Stimulated activated CD8-positive, alpha-beta memory T cell treated with anti-CD3 and anti-CD28 coated beads, Interleukin-15, amount 100 ng/mL, for 24 hours (primary cell): Measurements from ENCODE around the gene RSPO3.
"Not testable (repeated sequence)": the region's sequence is repeated elsewhere in the genome, so short reads cannot be mapped to it uniquely, and the experiment has no call there.

Source experiments
- DNase-seq: peaks from one replicate; pipeline ENCODE4 v3.0.0-alpha.2; 2020; ENCODE audit warnings: low read depth

RSPO3 gene

GRCh38 chr6:127206531-127207095, 88.1 kb downstream of the RSPO3 start:
- DNase-seq, result no peak

DNA sequence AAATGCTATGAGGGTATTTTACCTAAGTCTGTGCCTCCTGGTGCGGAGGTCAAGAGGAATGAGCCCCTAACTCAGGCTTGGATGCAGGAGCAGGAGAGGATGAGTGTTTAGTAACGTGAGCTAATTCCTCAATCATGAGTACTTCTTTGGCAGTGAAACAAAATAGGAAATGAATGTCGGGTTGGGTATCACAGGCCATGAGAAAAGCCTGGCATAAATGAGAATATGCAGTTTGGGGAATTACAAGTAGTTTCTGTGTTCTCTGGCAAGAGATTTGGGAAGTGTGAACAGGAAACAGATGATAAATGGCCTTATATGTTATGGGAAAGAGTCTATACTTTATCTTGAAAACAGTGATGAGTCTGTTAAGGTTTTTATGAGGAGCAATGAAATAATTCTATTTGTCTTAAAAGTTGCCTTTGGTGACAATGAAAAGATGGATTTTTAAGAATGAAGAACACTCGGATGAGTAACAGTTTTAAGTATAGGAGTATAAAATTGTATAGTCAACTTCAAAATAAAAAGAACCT, 89.2 kb downstream of the RSPO3 start:
- no peak for DNase-seq

DNA sequence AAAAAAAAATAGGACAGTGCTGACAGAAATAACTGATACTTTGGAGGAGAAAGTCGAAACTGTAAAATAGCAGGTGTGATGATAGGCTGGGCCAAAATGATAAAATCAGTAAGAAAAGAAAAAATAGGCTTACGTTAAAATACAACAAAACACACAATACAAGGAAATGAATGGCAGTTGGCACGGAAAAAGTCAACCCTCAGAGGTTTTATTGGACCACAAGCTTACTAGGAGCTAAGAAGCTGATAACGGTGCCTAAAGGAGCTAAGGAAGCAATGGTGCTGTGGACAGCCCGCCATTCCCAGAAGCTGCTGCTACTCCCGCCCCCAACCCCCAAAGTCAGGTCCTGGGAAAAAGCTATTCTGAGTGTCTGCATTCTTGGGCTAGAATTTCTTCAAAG, 92.3 kb downstream of the RSPO3 start:
- no peak for DNase-seq

DNA sequence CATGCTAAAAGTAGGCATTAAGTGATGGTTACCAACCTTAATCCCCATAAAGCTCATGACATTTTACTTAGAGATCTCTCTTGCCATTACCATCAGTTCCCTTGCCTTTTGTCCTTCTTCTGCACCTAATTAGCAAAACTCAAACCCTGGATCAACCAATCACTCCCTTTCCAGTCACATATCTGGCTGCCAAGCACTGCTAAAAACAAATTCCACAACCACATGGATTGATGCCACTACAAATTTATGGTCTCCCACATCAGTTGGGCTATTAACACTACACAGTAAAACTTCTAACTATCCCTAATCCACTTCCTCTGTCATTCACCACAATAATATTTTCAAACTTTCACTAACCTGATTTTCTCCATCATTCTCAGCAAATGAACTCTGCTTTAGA, 93.9 kb downstream of the RSPO3 start:
- no peak for DNase-seq

GRCh38 chr6:127214032-127214431, 95.6 kb downstream of the RSPO3 start:
- not testable (repeated sequence) for DNase-seq

- DNase-seq, result not testable (repeated sequence)
Observed at GRCh38 chr6:127214531-127214930, 96.1 kb downstream of the RSPO3 start.

DNA sequence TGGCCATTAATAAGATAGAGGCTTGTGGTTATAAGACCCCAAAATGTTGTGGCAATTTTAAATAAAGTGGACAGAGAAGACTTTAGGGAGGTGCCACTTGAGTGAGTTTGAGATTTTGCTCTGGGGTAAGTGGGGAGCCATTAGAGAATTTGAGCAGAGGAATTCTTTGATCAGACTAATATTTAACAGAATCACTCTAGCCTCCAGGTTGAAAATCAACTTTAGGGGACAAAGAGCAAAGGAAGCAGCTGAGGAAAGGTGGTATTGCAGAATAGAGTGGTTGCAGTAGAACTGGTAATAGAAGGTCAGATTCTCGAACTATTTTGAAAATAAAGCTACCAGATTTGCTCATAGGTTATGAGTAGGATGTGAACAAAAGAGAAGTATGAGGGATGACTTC, 97.5 kb downstream of the RSPO3 start:
- DNase-seq, result no peak

DNA sequence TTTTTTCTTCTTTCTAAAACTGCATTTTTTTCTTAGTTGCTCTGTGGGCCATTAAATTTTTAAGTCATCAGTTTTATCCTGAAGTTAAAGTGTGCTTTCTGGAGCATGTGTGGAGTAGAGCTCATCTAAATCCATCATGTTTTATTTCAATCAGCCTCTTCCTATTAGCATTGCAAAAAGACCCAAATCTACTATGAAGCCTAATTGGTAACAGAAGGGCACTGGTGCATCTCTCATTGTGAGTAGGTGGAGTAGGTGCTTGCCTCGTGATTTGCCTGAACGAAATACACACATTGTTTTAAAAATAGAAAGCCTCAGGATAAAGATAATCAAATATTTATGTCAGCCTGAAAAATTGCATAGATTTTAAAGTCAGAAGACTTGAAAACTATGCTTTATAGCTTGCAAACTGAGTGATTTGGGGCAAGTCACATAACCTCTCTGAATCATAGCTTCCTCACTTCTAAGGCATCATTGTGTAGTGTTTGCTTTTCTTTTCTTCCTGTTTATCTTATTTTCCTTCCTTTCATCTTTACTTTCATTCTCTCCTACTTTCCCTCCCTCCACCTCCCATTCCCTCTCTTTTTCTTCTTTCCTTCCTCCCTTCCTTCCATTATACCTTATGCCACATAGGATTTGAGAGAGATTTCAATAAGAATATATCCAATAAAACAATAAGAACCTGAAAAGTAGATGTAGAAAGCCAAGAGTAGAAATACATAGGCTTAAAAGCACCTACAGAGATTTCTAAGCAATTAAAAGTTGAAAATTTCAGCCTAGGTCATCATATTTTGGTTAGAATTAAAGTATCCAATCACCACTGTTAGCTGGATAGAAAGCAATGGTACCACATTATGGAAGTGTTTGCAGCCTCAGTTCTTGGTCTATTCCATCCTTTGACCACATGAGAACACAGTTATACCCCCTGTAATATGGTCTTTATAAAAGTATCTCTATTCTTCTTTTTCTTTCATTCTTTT, 98.6 kb downstream of the RSPO3 start:
- no peak for DNase-seq

- no peak for DNase-seq
Observed at GRCh38 chr6:127219869-127220268, 101.4 kb downstream of the RSPO3 start.

DNA sequence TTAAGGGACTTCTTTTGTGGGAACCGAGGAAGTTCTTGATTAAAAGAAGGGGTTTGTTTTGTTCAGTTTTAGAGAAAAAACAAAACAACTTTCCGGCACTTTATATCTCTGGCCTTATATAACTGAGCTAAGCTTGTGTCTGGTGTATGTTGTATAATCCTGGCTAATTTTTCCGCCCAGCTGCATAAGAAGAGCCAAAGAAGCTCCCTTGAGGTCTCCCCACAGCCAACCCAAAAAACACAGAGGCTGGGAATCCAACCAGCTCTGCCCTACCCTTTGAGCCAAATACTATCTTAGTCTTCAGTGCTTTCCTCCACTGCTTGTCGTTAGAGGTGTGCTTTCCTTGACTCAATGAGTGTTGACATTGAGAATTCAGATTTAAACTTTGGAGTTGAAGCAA, 102.7 kb downstream of the RSPO3 start:
- no peak for DNase-seq

DNA sequence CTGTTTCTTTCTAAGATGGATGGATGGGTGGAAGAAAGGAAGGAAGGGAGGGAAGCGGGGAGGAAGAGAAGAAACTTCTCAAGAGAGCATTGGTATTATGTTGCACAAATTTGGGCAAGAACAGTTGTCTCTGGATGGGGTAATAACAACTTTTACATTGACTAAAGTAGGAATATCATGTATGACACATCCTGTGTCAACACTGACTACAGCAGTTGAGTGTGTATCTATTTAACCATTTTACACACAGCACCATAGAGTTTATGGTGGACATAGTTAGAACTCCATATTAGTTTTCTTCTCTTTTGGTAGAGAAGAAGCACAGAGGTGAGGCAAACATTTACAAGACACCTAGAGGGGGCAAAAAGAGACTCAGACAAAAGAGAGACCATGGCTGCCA, 103.9 kb downstream of the RSPO3 start:
- no peak for DNase-seq

DNA sequence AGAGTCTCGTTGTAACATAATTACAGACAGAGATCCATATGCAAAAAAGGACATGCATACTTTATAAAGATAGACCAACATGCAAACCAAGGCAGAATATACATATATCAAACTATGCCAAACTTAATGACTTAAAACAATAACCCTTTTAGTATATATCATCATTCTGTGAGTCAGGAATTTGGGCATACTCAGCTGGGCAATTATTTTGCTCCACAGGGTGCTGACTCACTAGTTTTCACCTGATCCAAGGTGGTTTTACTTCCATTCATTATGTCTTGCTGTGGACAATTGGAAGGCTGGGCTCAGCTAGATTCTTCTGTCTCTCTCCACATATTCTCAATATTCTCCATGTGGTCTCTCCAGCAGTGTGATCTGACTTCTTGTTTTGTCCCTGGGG, 107.0 kb downstream of the RSPO3 start:
- DNase-seq, result no peak

- DNase-seq, result not testable (repeated sequence)
Observed at GRCh38 chr6:127233819-127234218, 115.3 kb downstream of the RSPO3 start.

- no peak for DNase-seq
Observed at GRCh38 chr6:127243501-127243900, 125.0 kb downstream of the RSPO3 start.
